NCI-H1092 treated with DMSO at 0.1 percent for 48 hours (cell line): ENCODE results near the gene LRMDA.

Source experiments
- DNase-seq: peaks from one replicate; lab custom pipeline; 2025; lab: John Stamatoyannopoulos, UW

The LRMDA gene

DNA sequence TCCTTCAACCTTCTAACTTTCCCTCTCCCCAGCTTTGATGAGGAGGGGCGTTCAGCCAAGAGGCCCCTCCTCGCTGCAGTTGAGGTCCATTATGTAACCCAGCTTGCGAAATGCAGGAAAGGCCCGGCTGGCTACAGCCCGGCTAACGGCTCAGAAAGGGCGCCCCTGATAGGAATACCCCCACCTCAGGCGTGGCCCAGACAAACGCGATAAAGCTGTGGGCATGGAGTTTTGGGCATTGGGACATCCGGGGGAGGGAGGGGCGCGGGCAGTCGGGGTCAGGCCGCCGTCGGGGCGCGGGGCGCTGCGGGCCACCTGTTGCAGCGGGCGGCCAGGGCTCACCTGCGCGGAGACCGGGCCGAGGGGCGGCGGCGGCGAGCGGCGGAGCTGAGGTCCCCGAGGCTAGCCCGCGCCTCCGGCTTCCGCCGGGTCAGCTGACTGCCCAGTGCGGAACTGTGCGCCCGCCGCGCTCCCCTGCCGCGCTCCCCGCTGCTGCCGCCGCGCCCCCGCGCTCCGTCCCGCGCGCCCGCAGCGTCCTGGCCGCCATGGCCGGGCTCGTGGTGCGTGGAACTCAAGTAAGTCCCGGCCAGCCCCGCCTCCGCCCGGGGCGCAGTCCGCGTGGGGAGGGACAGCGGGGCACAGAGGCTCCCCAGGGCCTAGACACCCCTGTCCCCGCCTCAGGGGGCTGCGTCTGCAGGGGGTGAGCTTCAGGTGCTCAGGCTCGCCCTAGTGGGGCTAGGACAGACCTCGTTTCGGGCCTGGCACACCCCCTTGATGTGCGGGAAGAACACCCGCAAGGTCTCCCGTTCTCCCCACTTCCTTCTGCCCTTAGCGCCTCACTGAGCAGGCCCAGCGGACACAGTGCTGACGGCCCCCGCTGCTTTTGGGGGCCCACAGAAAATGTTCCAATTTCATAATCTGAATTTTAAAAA lies at the start of gene LRMDA:
Gene LRMDA, plus strand, starts transcription at position 445 of the 932 bp plus-strand sequence.
- DNase-seq: no peak

DNA sequence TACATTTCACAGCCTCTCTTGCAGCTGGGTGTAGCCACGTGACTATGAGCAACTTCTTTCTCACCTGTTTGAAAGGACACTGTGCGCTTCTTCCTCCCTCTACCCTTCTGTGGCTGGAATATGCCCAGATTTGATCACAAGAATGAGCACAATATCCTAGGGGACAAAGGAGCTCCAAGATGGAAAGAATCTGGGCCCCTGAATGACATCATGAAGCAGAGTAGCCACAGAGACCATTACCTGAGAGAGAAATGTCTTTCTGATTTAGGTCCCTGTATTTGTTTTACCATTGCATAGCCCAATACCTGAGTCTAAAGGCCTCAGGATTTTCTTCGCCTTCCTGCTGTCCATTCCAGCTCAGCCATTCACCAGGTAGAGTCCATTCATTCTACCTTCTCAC lies 45.3 kb upstream of the LRMDA start:
- no peak for DNase-seq

- DNase-seq: no peak
These were observed 43.3 kb upstream of the LRMDA start for GRCh38 chr10:75388082-75388481.

- no peak for DNase-seq
These were observed 41.2 kb upstream of the LRMDA start for GRCh38 chr10:75390178-75390577.

DNA sequence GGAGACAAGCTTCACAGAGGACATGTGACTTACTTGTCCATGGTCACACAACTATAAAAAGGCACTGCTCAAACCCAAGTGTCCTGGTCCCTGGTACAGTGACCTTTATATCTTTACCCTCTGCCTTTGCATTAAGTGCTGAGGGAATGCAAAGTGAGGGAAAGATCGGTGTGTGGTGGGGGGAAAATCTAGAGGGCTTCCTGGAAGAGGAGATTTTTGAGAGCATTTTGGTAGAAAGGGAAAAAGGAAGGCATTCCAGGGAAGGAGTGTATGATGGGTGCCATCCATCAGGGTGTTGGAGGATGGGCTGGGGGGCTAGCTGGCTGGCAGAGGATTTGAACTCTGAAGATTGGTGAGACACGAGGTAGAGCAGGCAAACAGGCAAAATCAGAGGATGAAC lies 39.2 kb upstream of the LRMDA start:
- no peak for DNase-seq

DNA sequence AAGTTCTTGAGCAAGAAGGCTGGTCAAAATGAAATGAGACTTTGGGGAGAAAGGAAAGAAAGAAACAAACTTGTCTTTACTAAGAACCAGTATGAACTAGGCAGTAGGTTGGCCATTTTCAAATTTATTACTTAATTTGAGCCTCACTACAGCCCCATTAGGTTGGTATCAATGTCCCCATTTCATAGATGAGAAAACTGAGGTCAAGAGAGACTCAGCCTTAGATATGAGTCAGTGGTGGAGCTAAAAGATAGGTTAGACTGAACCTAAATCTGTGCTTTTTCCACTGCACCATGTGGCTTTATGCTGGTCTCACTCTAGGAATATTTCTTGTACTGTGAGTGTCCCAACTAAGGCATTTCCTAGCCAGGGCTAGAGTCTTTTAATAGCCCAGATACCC lies 38.7 kb upstream of the LRMDA start:
- no peak for DNase-seq

GRCh38 chr10:75394221-75394620 lies 37.2 kb upstream of the LRMDA start:
- DNase-seq: no peak

DNA sequence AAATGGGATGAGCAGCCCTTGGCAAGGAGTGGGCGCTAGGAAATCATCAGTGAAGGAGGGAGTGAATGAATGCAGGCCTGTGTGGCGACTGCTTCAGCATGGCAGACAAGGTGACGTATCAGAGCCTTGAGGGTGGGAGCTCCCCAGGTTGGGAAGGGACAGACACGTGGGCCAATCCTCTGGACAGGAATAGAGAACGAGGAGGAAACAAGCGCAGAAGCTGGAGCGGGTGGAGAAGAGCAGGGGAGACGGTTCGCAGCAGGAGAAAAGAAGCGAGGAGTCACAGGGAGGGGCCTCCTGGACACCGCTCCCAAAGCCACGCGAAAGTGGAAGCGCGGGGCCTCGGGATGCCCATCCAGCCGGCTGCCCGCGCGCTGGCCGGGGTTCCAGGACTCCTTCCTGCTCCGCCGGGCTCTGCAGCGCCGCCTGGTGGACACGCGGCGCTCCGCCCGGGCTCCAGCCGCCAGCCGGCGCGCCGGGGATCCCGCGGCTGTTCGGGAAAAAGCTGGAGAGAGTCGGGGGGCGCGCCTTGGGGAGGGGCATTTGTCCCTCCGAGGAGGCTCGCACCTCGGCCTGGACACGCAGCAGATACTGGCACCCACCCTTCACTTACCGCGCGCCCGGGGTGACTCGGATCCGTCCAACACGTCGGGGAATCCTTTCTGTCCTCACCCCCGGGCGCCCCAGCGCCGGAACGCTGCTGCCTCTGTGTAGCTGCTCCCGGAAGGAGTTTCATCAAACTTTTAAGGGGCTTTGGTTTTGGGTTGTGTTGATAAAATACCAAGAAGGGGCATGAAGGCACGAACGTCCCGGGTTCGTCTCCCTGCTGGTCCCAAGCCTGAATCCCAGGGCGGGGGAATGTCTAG lies 36.1 kb upstream of the LRMDA start:
- DNase-seq: no peak

- no peak for DNase-seq
These were observed 35.3 kb upstream of the LRMDA start for GRCh38 chr10:75395932-75396630.

- DNase-seq: no peak
These were observed 34.6 kb upstream of the LRMDA start for GRCh38 chr10:75396631-75397495.

GRCh38 chr10:75397496-75398199 lies 33.8 kb upstream of the LRMDA start:
- no peak for DNase-seq

- DNase-seq: no peak
These were observed 33.2 kb upstream of the LRMDA start for GRCh38 chr10:75398200-75398691.

- DNase-seq: no peak
These were observed 32.5 kb upstream of the LRMDA start for GRCh38 chr10:75398692-75399460.

- DNase-seq: peak; percentile 42
These were observed 31.8 kb upstream of the LRMDA start for GRCh38 chr10:75399461-75400162.

GRCh38 chr10:75400163-75400770 lies 31.2 kb upstream of the LRMDA start:
- peak; percentile 42 for DNase-seq

- DNase-seq: peak; percentile 61
These were observed 30.5 kb upstream of the LRMDA start for GRCh38 chr10:75400771-75401568.

- DNase-seq: peak; percentile 93
These were observed 29.6 kb upstream of the LRMDA start, which contains the start of gene ZNF503 for GRCh38 chr10:75401569-75402485. ZNF503 (minus strand) TSS chr10:75401764; CDS start chr10:75401419, 345 bp downstream.
